BLaER1 treated with 17β-estradiol and CSF1 and Interleukin-3, amounts not matched to agents 10 nM and 100 nM (cell line): ENCODE results near the gene MRPS18B.

Source experiments
- H3K27ac ChIP-seq, 11 experiments: shearing (Covaris generic); formaldehyde crosslinking; 2 replicates each; pipeline ENCODE4 v1.8.1; 2022
- H3K27me3 ChIP-seq, 11 experiments: shearing (Covaris generic); formaldehyde crosslinking; 2 replicates each; pipeline ENCODE4 v1.8.1; 2022
- H3K36me3 ChIP-seq, 11 experiments: shearing (Covaris generic); formaldehyde crosslinking; 2 replicates each; pipeline ENCODE4 v1.8.1; 2022
- H3K4me1 ChIP-seq, 10 experiments: shearing (Covaris generic); formaldehyde crosslinking; 2 replicates each; pipeline ENCODE4 v1.8.1; 2022
- H3K4me2 ChIP-seq, 11 experiments: shearing (Covaris generic); formaldehyde crosslinking; 2 replicates each; pipeline ENCODE4 v1.8.1; 2022
- H3K4me3 ChIP-seq, 10 experiments: shearing (Covaris generic); formaldehyde crosslinking; 2 replicates each; pipeline ENCODE4 v1.8.1; 2022
- H3K9ac ChIP-seq, 11 experiments: shearing (Covaris generic); formaldehyde crosslinking; 2 replicates each; pipeline ENCODE4 v1.8.1; 2022
- H3K9me3 ChIP-seq, 11 experiments: shearing (Covaris generic); formaldehyde crosslinking; replicated peaks in 1 of 11; 2 replicates each; pipeline ENCODE4 v1.8.1; 2022
- H4K20me1 ChIP-seq, 11 experiments: shearing (Covaris generic); formaldehyde crosslinking; 2 replicates each; pipeline ENCODE4 v1.8.1; 2022
- Cebpa-rat ChIP-seq, 11 experiments: shearing (Covaris generic); IDR thresholded peaks; 2 replicates each; pipeline ENCODE4 v1.8.1; 2022

Gene MRPS18B

GRCh38 chr6:30640481-30640880, 22.8 kb downstream of the MRPS18B start:
- Histone ChIP-seq H3K4me2 (no peak overlapping the region), H3K4me3 (no peak overlapping the region), H3K27me3 (no peaks in the 10 kb centered on the region), H3K27ac (no peak overlapping the region), H3K9me3 (no peaks in the 10 kb centered on the region), H3K36me3 (peaks cover 26 to 97% (median 86%) of the 10 kb centered on the region in 11 experiments), H3K4me1 (peaks cover 0 to 33% (median 14%) of the 10 kb centered on the region in 10 experiments; a peak in 15 of 20 replicates), H4K20me1 (peaks cover 0 to 24% (median 0%) of the 10 kb centered on the region in 11 experiments; a peak in 4 of 22 replicates), H3K9ac (peak overlapping the region in 6 of 11 experiments; percentile 1 to 28 (median 20); a peak in 4 of 22 replicates)
- TF ChIP-seq Cebpa-rat (IDR thresholded peaks at IDR 0.05) = no peak

DNA sequence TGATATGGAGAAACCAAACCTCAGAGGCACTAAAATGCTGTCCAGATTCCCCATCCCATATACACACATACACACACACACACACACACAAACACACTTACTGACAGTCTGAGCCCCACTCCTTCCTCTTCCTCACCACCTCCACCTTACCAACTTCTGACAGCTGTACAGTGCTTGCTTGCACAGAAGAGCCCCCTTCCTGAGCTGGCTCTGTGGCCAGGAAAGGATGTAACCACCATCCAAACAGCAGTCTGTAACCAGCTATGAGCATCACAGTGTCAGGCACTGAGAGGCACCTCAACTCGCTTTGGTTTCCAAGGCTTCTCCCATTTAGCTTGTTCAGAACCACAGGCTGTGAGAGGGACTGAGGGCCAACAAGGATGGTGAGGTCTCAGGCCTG, 23.4 kb downstream of the MRPS18B start:
- peaks cover 26 to 97% (median 86%) of the 10 kb centered on the region in 11 experiments for H3K36me3 ChIP-seq
- peak overlapping the region in 7 of 11 experiments; percentile 9 to 53 (median 24); a peak in 6 of 22 replicates for H3K9ac ChIP-seq
- H3K27me3 ChIP-seq = no peaks in the 10 kb centered on the region
- no peak overlapping the region; a peak in 1 of 22 replicates for H3K27ac ChIP-seq
- peaks cover 0 to 24% (median 0%) of the 10 kb centered on the region in 11 experiments; a peak in 5 of 22 replicates for H4K20me1 ChIP-seq
- no peak overlapping the region for H3K4me2 ChIP-seq
- H3K4me1 ChIP-seq = peaks cover 4 to 39% (median 19%) of the 10 kb centered on the region in 10 experiments; a peak in 19 of 20 replicates
- no peak for TF ChIP-seq Cebpa-rat (IDR thresholded peaks at IDR 0.05)
- no peak overlapping the region for H3K4me3 ChIP-seq
- no peaks in the 10 kb centered on the region for H3K9me3 ChIP-seq

DNA sequence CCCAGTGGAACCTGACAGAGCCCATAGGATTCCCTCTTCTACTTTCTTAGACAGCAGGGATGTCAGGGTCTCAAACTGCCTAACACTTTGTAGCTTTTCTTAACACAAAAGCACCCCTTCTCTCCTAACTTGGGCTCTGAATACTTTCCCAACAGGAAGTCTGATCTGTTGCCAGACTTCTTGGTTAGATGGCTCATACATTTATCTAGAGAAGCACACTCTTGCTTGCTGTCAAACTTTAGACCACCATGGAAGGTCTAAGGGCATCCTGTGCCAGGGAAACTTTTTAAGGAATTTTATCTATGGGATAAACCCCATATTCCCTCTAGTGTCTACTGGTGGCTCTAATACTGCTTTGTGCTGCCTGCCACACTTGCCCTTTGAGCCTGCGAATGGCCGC, 26.0 kb downstream of the MRPS18B start:
- Histone ChIP-seq H3K4me1 (peaks cover 18 to 52% (median 33%) of the 10 kb centered on the region in 10 experiments), H3K36me3 (peaks cover 26 to 76% (median 70%) of the 10 kb centered on the region in 11 experiments), H3K27ac (peak overlapping the region in 3 of 11 experiments; percentile 1 to 26 (median 10); a peak in 3 of 22 replicates), H3K9me3 (no peaks in the 10 kb centered on the region), H3K4me2 (peak overlapping the region in 3 of 11 experiments; percentile 38 to 88 (median 75); a peak in 4 of 22 replicates), H3K9ac (peak overlapping the region in 6 of 11 experiments; percentile 28 to 57 (median 48); a peak in 7 of 22 replicates), H4K20me1 (peaks cover 0 to 28% (median 0%) of the 10 kb centered on the region in 11 experiments; a peak in 5 of 22 replicates), H3K4me3 (no peak overlapping the region), H3K27me3 (no peaks in the 10 kb centered on the region)
- no peak for TF ChIP-seq Cebpa-rat (IDR thresholded peaks at IDR 0.05)

- Histone ChIP-seq H3K4me3 (no peak overlapping the region), H4K20me1 (peaks cover 0 to 32% (median 0%) of the 10 kb centered on the region in 11 experiments; a peak in 7 of 22 replicates), H3K9ac (peak overlapping the region in 10 of 11 experiments; percentile 19 to 61 (median 48); a peak in 14 of 22 replicates), H3K4me1 (peaks cover 18 to 63% (median 42%) of the 10 kb centered on the region in 10 experiments), H3K27me3 (no peaks in the 10 kb centered on the region), H3K4me2 (peak overlapping the region in 7 of 11 experiments; percentile 11 to 88 (median 75); a peak in 11 of 22 replicates), H3K9me3 (no peaks in the 10 kb centered on the region), H3K36me3 (peaks cover 24 to 72% (median 62%) of the 10 kb centered on the region in 11 experiments), H3K27ac (peak overlapping the region in 6 of 11 experiments; percentile 15 to 49 (median 20); a peak in 9 of 22 replicates)
- TF ChIP-seq Cebpa-rat (IDR thresholded peaks at IDR 0.05) = no peak
These were observed 27.1 kb downstream of the MRPS18B start for GRCh38 chr6:30644769-30645168.

DNA sequence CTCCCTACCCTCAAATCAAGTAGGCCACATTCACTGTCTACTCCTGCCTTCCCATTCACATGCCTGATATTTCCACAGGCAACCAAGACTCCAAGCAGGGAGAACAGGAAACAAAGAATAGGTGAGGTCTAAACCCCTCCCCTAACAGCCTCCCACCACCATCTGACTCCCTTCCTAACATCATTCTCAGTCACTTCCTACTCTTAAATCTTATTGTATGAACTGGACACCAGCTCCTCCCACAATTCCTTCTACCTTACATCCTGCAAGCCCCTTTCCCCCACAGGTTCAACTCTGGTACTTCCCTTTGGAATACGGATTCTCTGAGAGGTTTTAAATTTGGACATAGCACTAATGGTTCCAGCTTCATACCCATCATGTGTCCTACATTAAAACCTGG, 28.3 kb downstream of the MRPS18B start:
- Histone ChIP-seq H4K20me1 (peaks cover 0 to 27% (median 0%) of the 10 kb centered on the region in 11 experiments; a peak in 7 of 22 replicates), H3K27ac (peak overlapping the region in 3 of 11 experiments; percentile 16 to 35 (median 34); a peak in 4 of 22 replicates), H3K4me2 (peak overlapping the region; percentile 53 to 88 (median 79)), H3K27me3 (no peaks in the 10 kb centered on the region), H3K36me3 (peaks cover 16 to 72% (median 59%) of the 10 kb centered on the region in 11 experiments), H3K4me1 (peaks cover 18 to 63% (median 42%) of the 10 kb centered on the region in 10 experiments), H3K4me3 (peak overlapping the region in 3 of 10 experiments; percentile 87 to 99 (median 94); a peak in 3 of 20 replicates), H3K9me3 (no peaks in the 10 kb centered on the region), H3K9ac (peak overlapping the region in 10 of 11 experiments; percentile 21 to 97 (median 55); a peak in 17 of 22 replicates)
- TF ChIP-seq Cebpa-rat (IDR thresholded peaks at IDR 0.05) = no peak

- Histone ChIP-seq H3K4me1 (peaks cover 18 to 63% (median 42%) of the 10 kb centered on the region in 10 experiments), H3K27me3 (no peaks in the 10 kb centered on the region), H3K4me2 (peak within 1 kb of the TSS; percentile 67 to 93 (median 85)), H3K36me3 (peaks cover 16 to 72% (median 59%) of the 10 kb centered on the region in 11 experiments), H3K27ac (peak within 1 kb of the TSS; percentile 64 to 96 (median 88)), H3K4me3 (peak within 1 kb of the TSS; percentile 87 to 100 (median 95)), H3K9me3 (no peaks in the 10 kb centered on the region), H4K20me1 (peaks cover 0 to 24% (median 0%) of the 10 kb centered on the region in 11 experiments; a peak in 7 of 22 replicates), H3K9ac (peak within 1 kb of the TSS; percentile 88 to 97 (median 91))
- TF ChIP-seq Cebpa-rat (IDR thresholded peaks at IDR 0.05) = no peak
These were observed 29.0 kb downstream of the MRPS18B start, which contains the start of gene C6orf136 for GRCh38 chr6:30646450-30647241. Gene C6orf136 (plus strand): TSS chr6:30647133. CDS start chr6:30647232, 99 bp downstream.

- H3K9me3 ChIP-seq = no peaks in the 10 kb centered on the region
- peaks cover 18 to 63% (median 42%) of the 10 kb centered on the region in 10 experiments for H3K4me1 ChIP-seq
- H3K27ac ChIP-seq = peak overlapping the region; percentile 64 to 96 (median 88)
- no peaks in the 10 kb centered on the region for H3K27me3 ChIP-seq
- peak overlapping the region; percentile 67 to 93 (median 85) for H3K4me2 ChIP-seq
- TF ChIP-seq Cebpa-rat (IDR thresholded peaks at IDR 0.05) = no peak
- H3K36me3 ChIP-seq = peaks cover 18 to 73% (median 59%) of the 10 kb centered on the region in 11 experiments
- peaks cover 0 to 24% (median 2%) of the 10 kb centered on the region in 11 experiments; a peak in 8 of 22 replicates for H4K20me1 ChIP-seq
- peak overlapping the region; percentile 88 to 97 (median 91) for H3K9ac ChIP-seq
- H3K4me3 ChIP-seq = peak overlapping the region; percentile 87 to 100 (median 95)
These were observed 29.8 kb downstream of the MRPS18B start for GRCh38 chr6:30647242-30648116.

- Histone ChIP-seq H3K4me2 (no peak overlapping the region), H3K4me3 (no peak overlapping the region), H3K36me3 (peaks cover 55 to 75% (median 67%) of the 10 kb centered on the region in 11 experiments), H3K4me1 (peaks cover 11 to 29% (median 22%) of the 10 kb centered on the region in 10 experiments), H3K27me3 (no peaks in the 10 kb centered on the region), H3K9ac (no peak overlapping the region), H4K20me1 (peaks cover 0 to 43% (median 5%) of the 10 kb centered on the region in 11 experiments; a peak in 9 of 22 replicates), H3K9me3 (no peaks in the 10 kb centered on the region), H3K27ac (no peak overlapping the region)
- TF ChIP-seq Cebpa-rat (IDR thresholded peaks at IDR 0.05) = no peak
These were observed 33.5 kb downstream of the MRPS18B start for GRCh38 chr6:30651143-30651542.
